Parathyroid adenoma (tissue), 2 donors: ENCODE data around the gene HMHB1.

Experiments
- H2AFZ ChIP-seq: fragments of 300-600 bp; sonication (generic); one replicate; pipeline ENCODE4 v1.7.0; 2017; ENCODE audit warnings: antibody characterized with exemption, mild to moderate bottlenecking
- H3K27ac ChIP-seq: fragments of 300-600 bp; sonication (generic); one replicate; pipeline ENCODE4 v1.7.0; 2017
- H3K27me3 ChIP-seq: fragments of 300-600 bp; sonication (generic); one replicate; pipeline ENCODE4 v1.7.0; 2017; ENCODE audit warnings: low read length; ENCODE audit not compliant: control insufficient read depth, insufficient read depth
- H3K36me3 ChIP-seq: fragments of 300-600 bp; sonication (generic); one replicate; pipeline ENCODE4 v1.7.0; 2017; ENCODE audit warnings: low read length; ENCODE audit not compliant: control insufficient read depth, insufficient read depth
- H3K4me1 ChIP-seq: fragments of 300-600 bp; sonication (generic); one replicate; pipeline ENCODE4 v1.7.0; 2017; ENCODE audit warnings: control low read depth
- H3K4me2 ChIP-seq: fragments of 300-600 bp; sonication (generic); one replicate; pipeline ENCODE4 v1.7.0; 2017; ENCODE audit warnings: low read length
- H3K4me3 ChIP-seq: fragments of 300-600 bp; sonication (generic); one replicate; pipeline ENCODE4 v1.7.0; 2017; ENCODE audit warnings: low read depth, low read length
- H3K79me2 ChIP-seq: fragments of 300-600 bp; sonication (generic); one replicate; pipeline ENCODE4 v1.7.0; 2017; ENCODE audit warnings: control low read depth
- H3K9ac ChIP-seq: fragments of 300-600 bp; sonication (generic); one replicate; pipeline ENCODE4 v1.7.0; 2017; ENCODE audit warnings: mild to moderate bottlenecking
- H3K9me3 ChIP-seq: fragments of 300-600 bp; sonication (generic); one replicate; pipeline ENCODE4 v1.7.0; 2017; ENCODE audit warnings: low read length; ENCODE audit not compliant: control insufficient read depth
- TF ChIP-seq, protein P1 (sequence below): fragments of 300-600 bp; sonication (generic); IDR thresholded peaks from one replicate; pipeline ENCODE4 v1.7.0; 2017; ENCODE audit warnings: antibody characterized with exemption, mild to moderate bottlenecking
- donor health status: primary hyperparathyroidism.

Gene HMHB1

DNA sequence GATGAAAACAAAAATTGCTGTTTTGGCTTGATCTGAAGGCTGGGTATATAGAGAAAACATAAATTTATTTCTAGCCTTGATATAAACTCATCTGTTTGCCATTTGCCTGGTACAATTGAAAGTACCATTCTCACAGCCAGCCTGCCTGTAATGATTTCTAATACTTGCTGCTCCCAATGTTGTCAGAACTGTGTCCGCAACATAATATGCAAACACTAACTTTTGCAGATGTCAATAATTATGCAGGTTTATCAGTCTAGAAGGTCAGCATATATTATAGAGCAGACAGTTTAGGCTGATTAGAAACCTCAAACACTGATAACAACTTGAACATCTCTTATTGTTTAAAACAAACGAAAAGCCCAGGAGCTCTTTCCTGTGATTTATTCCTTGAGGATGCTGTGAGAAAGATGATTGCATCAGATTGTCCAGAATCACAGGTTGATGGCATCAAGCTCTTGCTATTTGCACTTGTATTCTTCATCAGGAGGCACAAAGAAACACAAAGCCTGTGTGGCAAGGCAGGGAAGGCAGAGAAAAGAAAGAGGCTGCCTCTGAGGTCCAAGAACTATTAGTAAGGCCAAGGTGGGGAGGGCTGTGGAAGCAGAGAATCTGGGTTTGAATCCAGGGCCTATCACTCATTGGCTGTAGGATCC, 21.4 kb upstream of the HMHB1 start:
- Histone ChIP-seq H3K9me3 (no peaks in the 10 kb centered on the region), H3K36me3 (no peaks in the 10 kb centered on the region), H3K4me3 (no peak overlapping the region), H3K27ac (no peak overlapping the region), H3K79me2 (no peaks in the 10 kb centered on the region), H3K4me1 (no peaks in the 10 kb centered on the region), H3K27me3 (no peaks in the 10 kb centered on the region), H3K9ac (no peak overlapping the region), H3K4me2 (no peak overlapping the region), H2AFZ (no peak overlapping the region)
- TF ChIP-seq, protein P1, sequence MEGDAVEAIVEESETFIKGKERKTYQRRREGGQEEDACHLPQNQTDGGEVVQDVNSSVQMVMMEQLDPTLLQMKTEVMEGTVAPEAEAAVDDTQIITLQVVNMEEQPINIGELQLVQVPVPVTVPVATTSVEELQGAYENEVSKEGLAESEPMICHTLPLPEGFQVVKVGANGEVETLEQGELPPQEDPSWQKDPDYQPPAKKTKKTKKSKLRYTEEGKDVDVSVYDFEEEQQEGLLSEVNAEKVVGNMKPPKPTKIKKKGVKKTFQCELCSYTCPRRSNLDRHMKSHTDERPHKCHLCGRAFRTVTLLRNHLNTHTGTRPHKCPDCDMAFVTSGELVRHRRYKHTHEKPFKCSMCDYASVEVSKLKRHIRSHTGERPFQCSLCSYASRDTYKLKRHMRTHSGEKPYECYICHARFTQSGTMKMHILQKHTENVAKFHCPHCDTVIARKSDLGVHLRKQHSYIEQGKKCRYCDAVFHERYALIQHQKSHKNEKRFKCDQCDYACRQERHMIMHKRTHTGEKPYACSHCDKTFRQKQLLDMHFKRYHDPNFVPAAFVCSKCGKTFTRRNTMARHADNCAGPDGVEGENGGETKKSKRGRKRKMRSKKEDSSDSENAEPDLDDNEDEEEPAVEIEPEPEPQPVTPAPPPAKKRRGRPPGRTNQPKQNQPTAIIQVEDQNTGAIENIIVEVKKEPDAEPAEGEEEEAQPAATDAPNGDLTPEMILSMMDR = no peak

- H3K4me3 ChIP-seq = no peak overlapping the region
- H3K27ac ChIP-seq = no peak overlapping the region
- H3K4me1 ChIP-seq = no peaks in the 10 kb centered on the region
- no peak overlapping the region for H2AFZ ChIP-seq
- no peak overlapping the region for H3K9ac ChIP-seq
- no peaks in the 10 kb centered on the region for H3K27me3 ChIP-seq
- H3K9me3 ChIP-seq = no peaks in the 10 kb centered on the region
- no peak overlapping the region for H3K4me2 ChIP-seq
- TF ChIP-seq, protein P1 = no peak
- H3K79me2 ChIP-seq = no peaks in the 10 kb centered on the region
- no peaks in the 10 kb centered on the region for H3K36me3 ChIP-seq
Observed at GRCh38 chr5:143791848-143792731, 19.9 kb upstream of the HMHB1 start.

DNA sequence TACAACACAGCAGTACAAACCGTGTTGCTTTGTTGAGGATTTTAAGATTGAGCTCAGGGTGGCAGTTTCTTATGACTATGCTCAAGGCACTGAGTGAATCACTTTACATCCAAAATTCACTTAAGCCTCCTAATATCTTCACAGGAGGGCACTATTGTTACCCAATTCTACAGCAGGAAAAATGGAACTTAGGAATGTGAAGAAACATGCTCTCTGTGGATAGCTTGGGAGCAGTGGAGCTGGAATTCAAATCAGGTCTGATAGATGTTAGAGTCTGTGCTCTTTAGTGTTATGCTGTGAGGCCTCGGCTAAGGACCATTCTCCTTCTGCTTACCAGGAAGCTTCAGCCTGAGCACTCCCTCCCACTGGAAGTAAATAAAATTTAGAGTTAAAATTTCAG, 18.7 kb upstream of the HMHB1 start:
- Histone ChIP-seq H3K27me3 (no peaks in the 10 kb centered on the region), H3K79me2 (no peaks in the 10 kb centered on the region), H3K27ac (no peak overlapping the region), H3K4me2 (no peak overlapping the region), H3K4me3 (no peak overlapping the region), H3K9ac (no peak overlapping the region), H2AFZ (no peak overlapping the region), H3K36me3 (no peaks in the 10 kb centered on the region), H3K9me3 (no peaks in the 10 kb centered on the region), H3K4me1 (no peaks in the 10 kb centered on the region)
- TF ChIP-seq, protein P1 = no peak

GRCh38 chr5:143796125-143796524, 15.8 kb upstream of the HMHB1 start:
- no peaks in the 10 kb centered on the region for H3K79me2 ChIP-seq
- no peak overlapping the region for H3K27ac ChIP-seq
- H3K27me3 ChIP-seq = no peaks in the 10 kb centered on the region
- H3K9ac ChIP-seq = no peak overlapping the region
- H2AFZ ChIP-seq = no peak overlapping the region
- no peak overlapping the region for H3K4me3 ChIP-seq
- H3K36me3 ChIP-seq = no peaks in the 10 kb centered on the region
- no peaks in the 10 kb centered on the region for H3K9me3 ChIP-seq
- TF ChIP-seq, protein P1 = no peak
- H3K4me2 ChIP-seq = no peak overlapping the region
- H3K4me1 ChIP-seq = no peaks in the 10 kb centered on the region
